ENCODE measurements around the gene MBD5.
"Not testable (repeated sequence)": the region's sequence is repeated elsewhere in the genome, so short reads cannot be mapped to it uniquely, and the experiment has no call there.

Gene MBD5

GRCh38 chr2:148527488-148528340 is 506.8 kb downstream of the MBD5 start:
- DNase-seq = no peak

GRCh38 chr2:148528356-148529064 is 507.6 kb downstream of the MBD5 start:
- DNase-seq = no peak

GRCh38 chr2:148529745-148530144 is 508.9 kb downstream of the MBD5 start:
- DNase-seq = no peak

GRCh38 chr2:148530350-148530749 is 509.5 kb downstream of the MBD5 start:
- no peak for DNase-seq

GRCh38 chr2:148531235-148531634 is 510.3 kb downstream of the MBD5 start:
- no peak for DNase-seq

- DNase-seq = no peak
Observed at GRCh38 chr2:148531669-148532428, 511.0 kb downstream of the MBD5 start.

- DNase-seq = no peak
Observed at GRCh38 chr2:148533004-148533403, 512.1 kb downstream of the MBD5 start.

GRCh38 chr2:148533685-148534084 is 512.8 kb downstream of the MBD5 start:
- no peak for DNase-seq

- no peak for DNase-seq
Observed at GRCh38 chr2:148534416-148535204, 513.7 kb downstream of the MBD5 start.

GRCh38 chr2:148538375-148538774 is 517.5 kb downstream of the MBD5 start:
- DNase-seq = no peak

- DNase-seq = no peak
Observed at GRCh38 chr2:148540022-148540421, 519.1 kb downstream of the MBD5 start.

GRCh38 chr2:148541792-148542191 is 520.9 kb downstream of the MBD5 start:
- DNase-seq = no peak

- DNase-seq = no peak
Observed at GRCh38 chr2:148542614-148543013, 521.7 kb downstream of the MBD5 start.

GRCh38 chr2:148543088-148543540 is 522.2 kb downstream of the MBD5 start:
- DNase-seq = not testable (repeated sequence)

GRCh38 chr2:148545390-148546256 is 524.7 kb downstream of the MBD5 start:
- no peak for DNase-seq

GRCh38 chr2:148546270-148546669 is 525.4 kb downstream of the MBD5 start:
- no peak for DNase-seq

GRCh38 chr2:148548716-148549400 is 528.0 kb downstream of the MBD5 start:
- DNase-seq = no peak

GRCh38 chr2:148552675-148553331 is 531.9 kb downstream of the MBD5 start:
- DNase-seq = no peak

- no peak for DNase-seq
Observed at GRCh38 chr2:148553332-148553887, 532.5 kb downstream of the MBD5 start.

Data from NCI-H1436 treated with DMSO at 0.1 percent for 48 hours (cell line).